Embryonic facial prominence (tissue), 1 donor: ENCODE measurements around the gene BUD23.
"Not testable (repeated sequence)": the region's sequence is repeated elsewhere in the genome, so short reads cannot be mapped to it uniquely, and the experiment has no call there.

ENCODE experiments used
- DNase-seq: peaks from one replicate; pipeline ENCODE4 v3.0.0-alpha.2; 2016; ENCODE audit errors: extremely low spot score

The BUD23 gene

GRCh38 chr7:73668103-73668885 is 15.1 kb upstream of the BUD23 start:
- no peak for DNase-seq

- no peak for DNase-seq
Observed at GRCh38 chr7:73668886-73669230, 14.5 kb upstream of the BUD23 start.

- DNase-seq = no peak
Observed at GRCh38 chr7:73669288-73669701, 14.1 kb upstream of the BUD23 start.

- DNase-seq = no peak
Observed at GRCh38 chr7:73669858-73670385, 13.5 kb upstream of the BUD23 start.

DNA sequence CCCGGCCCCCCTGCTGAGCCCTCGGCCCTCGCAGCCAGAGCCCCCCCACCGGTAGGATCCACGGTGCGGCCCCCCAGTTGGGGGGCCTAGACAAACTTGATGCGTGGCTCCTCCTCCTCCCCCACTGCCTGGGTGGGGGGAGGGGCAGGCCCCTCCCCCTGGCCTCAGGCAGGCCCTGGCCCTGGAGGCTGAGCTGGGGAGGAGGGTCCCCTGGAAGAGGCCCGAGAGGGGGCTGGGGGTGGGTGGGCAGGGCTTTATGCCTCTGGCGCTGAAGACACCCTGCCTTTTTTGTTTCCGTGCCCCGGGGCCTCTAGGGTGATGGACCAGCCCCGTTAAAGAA is 12.1 kb upstream of the BUD23 start:
- no peak for DNase-seq

DNA sequence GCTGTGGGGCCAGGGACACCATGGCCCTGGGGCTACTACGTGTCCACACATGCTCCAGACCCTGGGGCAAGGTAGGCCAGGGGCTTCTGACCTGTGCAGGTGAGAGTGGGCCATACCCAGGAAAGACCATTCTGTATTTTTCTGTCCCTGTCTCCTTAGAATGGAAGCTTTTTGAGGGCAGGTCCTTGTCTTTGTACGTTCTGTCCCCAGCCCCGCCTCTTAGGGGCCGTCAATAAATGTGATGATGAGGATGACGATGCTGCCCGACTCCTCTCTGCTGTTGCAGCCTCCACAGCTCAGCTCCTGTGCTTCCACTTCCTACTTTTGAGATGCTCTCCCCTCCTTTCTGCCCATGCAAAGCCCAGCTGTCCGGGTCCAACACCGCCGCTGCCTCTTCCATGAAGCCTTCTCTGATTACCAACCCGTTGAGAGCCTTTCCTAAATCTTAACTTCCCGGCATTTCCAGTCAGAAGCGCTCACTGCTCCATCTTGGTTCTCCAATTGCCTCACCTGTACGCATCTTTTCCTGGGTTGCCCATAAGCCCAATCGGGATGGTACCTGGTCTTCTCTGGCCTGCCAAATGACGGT is 11.4 kb upstream of the BUD23 start:
- no peak for DNase-seq

DNA sequence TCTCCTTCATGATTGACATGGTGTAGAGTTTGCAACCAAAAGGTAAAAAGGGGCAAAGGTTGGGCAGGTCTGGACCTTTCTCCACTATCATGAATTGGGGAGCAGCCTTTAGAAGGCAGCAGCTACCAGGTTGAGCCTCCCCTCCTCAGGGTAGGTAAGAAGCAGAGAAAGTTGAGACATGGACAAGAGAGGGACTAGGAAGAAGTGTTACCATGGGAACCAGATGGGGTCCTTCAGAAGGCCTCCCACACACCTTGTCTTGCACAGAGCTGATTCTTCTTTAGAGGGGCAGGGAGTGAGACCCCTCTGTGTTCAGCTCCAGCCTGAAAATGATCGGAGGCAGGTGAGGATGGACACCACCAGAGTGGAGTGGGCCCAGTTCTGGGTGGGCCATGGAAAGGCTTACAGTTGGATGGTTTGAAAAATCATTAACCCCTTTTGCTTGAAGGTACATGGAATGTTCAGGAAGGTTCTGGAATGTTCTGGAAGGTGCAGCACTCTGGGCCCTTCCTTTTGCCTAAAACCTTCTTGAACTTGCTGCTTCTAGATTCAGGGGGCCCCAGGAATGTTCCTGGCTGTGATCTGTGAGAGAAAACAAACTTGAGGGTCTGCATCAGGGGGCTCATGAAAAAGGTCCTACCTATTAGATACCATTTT is 8.8 kb upstream of the BUD23 start:
- no peak for DNase-seq

GRCh38 chr7:73676062-73676461 is 7.3 kb upstream of the BUD23 start:
- not testable (repeated sequence) for DNase-seq

- DNase-seq = no peak
Observed at GRCh38 chr7:73678862-73679261, 4.5 kb upstream of the BUD23 start.

GRCh38 chr7:73679709-73680108 is 3.7 kb upstream of the BUD23 start:
- no peak for DNase-seq

DNA sequence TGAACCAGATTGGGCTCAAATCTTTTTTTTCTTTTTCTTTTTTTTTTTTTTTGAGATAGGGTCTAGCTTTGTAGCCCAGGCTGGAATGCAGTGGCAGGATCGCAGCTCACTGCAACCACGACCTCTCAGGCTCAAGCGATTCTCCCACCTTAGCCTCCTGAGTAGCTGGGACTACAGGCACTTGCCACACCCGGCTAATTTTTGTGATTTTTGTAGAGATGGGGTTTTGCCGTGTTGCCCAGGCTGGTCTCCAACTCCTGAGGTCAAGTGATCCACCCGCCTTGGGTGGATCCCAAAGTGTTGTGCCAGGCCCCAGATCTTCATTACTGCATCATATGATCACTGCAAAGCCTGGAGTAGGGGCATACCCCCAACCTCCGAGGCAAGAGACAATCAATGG is 2.9 kb upstream of the BUD23 start:
- DNase-seq = no peak

GRCh38 chr7:73681031-73681430 is 2.4 kb upstream of the BUD23 start:
- DNase-seq = no peak

DNA sequence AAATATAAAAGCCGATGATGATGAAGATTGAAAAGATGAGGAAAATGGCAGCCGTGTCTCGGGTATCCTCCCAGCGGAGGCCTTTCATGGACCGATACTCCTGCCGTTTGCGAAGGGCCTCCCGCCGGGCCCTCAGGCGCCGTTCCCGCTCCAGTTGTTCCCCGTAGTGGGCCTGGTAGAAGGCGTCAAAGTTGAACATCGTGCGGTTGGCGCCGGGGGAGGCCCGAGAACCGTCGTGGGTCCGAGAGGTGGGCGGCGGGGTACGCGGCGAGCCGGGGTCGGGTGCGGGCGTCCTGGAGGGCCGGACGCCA is 697 bp upstream of the BUD23 start:
- DNase-seq = no peak

GRCh38 chr7:73683788-73684693 is 644 bp downstream of the BUD23 start:
- DNase-seq = no peak

DNA sequence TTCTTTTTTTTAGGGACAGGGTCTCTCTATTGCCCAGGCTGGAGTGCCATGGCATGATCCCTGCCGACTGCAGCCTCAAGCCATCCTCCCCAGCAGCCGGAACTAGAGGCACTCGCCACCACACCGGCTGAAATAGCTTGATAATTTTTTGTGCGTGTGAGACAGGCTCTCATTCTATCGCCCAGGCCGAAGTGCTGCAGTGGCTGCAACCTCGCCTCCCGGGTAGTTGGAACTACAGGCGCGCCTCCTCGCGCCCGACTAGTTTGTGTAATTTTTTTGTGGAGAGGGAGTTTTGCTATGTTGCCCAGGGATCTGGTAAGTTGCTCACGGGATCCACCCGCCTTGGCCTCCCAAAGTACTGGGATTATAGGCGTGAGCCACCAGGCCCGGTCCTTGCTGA is 1.9 kb downstream of the BUD23 start:
- no peak for DNase-seq

DNA sequence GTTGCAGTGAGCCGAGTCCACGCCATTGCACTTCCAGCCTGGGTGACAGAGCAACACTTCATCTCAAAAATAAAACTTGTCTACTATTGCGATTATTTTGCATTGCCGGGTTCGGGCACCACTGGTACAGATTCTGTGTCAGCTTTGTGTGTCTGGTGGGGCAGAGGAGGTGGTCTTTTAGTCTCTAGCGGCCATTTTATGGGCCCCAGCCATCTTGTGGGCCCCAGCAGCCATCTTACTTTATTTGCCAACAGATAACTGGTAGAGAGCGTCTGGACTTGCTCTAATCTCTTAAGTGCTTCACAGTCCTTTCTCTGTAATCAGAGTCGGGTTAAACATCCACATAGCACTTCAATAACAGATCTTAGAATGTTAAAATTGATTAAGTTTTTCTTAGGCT is 4.9 kb downstream of the BUD23 start:
- DNase-seq = no peak

- DNase-seq = no peak
Observed at GRCh38 chr7:73690646-73691045, 7.2 kb downstream of the BUD23 start.

DNA sequence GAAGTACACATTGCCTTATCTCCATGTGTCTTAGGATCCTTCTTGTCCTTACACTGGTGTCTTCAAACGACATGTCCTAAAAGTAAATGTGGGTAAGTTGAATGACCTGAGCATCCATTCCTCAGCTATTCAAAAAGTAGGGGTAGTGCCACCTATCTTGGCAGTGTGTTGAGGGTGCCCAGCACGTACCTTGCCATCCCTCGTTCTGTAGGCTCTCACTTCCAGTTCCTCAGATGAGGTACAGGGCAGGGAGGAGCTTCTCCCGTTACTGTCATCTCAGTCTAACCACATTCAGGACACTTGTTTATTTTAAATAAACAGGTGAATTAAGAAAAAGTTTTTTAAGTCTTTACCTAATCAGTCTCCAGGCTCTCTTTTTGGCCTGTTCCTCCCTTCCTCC is 13.0 kb downstream of the BUD23 start:
- DNase-seq = no peak

GRCh38 chr7:73698410-73698809 is 15.0 kb downstream of the BUD23 start:
- DNase-seq = no peak

DNA sequence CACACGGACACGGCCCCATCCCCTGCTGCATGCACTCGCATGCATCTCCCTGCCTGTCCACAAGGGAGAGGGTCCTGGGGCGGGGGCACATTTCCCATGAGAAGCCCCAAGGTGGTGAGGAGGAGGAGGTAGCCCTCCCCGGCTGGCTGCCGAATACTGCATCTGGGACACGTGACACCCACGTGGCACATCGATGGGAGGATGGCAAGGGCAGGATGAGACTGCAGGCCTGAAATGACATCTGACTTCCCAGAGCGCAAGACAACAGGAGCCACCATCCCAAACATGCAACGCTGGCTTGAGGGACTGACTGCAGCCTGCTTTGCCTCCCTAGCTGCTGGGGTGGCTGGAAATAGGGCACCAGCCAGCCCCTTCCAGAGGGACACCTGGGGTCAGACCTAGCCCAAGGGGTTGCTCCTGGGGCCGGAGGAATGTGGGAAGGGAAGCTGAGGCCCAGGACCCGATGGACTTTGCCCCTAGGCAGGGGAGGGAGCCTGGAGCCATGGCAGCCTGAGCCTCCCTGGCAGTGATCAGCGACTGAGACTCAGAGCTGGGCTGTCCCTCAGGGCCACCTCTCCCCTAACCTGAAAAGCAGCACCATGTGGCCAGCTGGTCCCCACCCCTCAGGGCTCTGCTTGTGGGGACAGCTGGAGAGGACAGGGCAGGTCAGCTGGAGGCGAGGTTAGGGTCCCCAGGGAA is 16.1 kb downstream of the BUD23 start:
- DNase-seq = no peak

GRCh38 chr7:73700069-73700423 is 16.6 kb downstream of the BUD23 start:
- no peak for DNase-seq
